ENCODE data around the gene EID2B.

EID2B gene

GRCh38 chr19:39481676-39482075 lies 51.0 kb downstream of the EID2B start:
- TF ChIP-seq ESRRG (CRISPR knock-in tag; IDR thresholded peaks at IDR 0.05) (no peak), CREB5 (CRISPR knock-in tag; IDR thresholded peaks at IDR 0.05; ENCODE audit: low read depth) (no peak), ZFP30 (CRISPR knock-in tag; IDR thresholded peaks at IDR 0.05) (no peak), ZNF565 (CRISPR knock-in tag; conservative IDR thresholded peaks at IDR 0.05; ENCODE audit: low read depth) (no peak), ARNTL (CRISPR knock-in tag; IDR thresholded peaks at IDR 0.05; ENCODE audit: borderline replicate concordance, low read depth) (no peak), PATZ1 (CRISPR knock-in tag; IDR thresholded peaks at IDR 0.05; ENCODE audit: borderline replicate concordance) (no peak), CSRNP3 (CRISPR knock-in tag; IDR thresholded peaks at IDR 0.05) (no peak)
- ATAC-seq, result no peak

- ATAC-seq, result peak; percentile 8
- TF ChIP-seq ARNTL (CRISPR knock-in tag; IDR thresholded peaks at IDR 0.05; ENCODE audit: borderline replicate concordance, low read depth) (no peak), ZNF70 (CRISPR knock-in tag; IDR thresholded peaks at IDR 0.05) (no peak), POU6F1 (CRISPR knock-in tag; IDR thresholded peaks at IDR 0.05; ENCODE audit: borderline replicate concordance, low read depth) (no peak), TCF4 (CRISPR knock-in tag; IDR thresholded peaks at IDR 0.05; ENCODE audit: borderline replicate concordance) (no peak), ISL1 (CRISPR knock-in tag; IDR thresholded peaks at IDR 0.05) (no peak), ESRRG (CRISPR knock-in tag; IDR thresholded peaks at IDR 0.05) (no peak), TSHZ2 (CRISPR knock-in tag; IDR thresholded peaks at IDR 0.05) (no peak), PPARA (CRISPR knock-in tag; IDR thresholded peaks at IDR 0.05; ENCODE audit: borderline replicate concordance) (no peak), CREB5 (CRISPR knock-in tag; IDR thresholded peaks at IDR 0.05; ENCODE audit: low read depth) (no peak), GLIS3 (CRISPR knock-in tag; IDR thresholded peaks at IDR 0.05) (no peak)
Measured at GRCh38 chr19:39481229-39481545, 51.5 kb downstream of the EID2B start.
